DND-41 (cell line): Measurements from ENCODE around the gene SERF2.

Experiments used
- ATAC-seq: fragments of 200-7000 bp; cut with Tn5 transposase; 3 replicates; pipeline ENCODE4 v1.9.1; 2021; ENCODE audit warnings: low read depth; ENCODE audit not compliant: insufficient read depth
- DNase-seq: peaks from one replicate; pipeline ENCODE4 v3.0.0-alpha.2; 2020
- H2AFZ ChIP-seq: 2 replicates; pipeline ENCODE4 v1.6.0; 2012; ENCODE audit warnings: low read depth, low read length
- H3K27ac ChIP-seq: 2 replicates; pipeline ENCODE4 v1.5.1; 2012; ENCODE audit warnings: low read length, inconsistent platforms
- H3K27me3 ChIP-seq: fragments of 200-600 bp; sonication (generic); 2 replicates; pipeline ENCODE4 v1.6.0; 2012; ENCODE audit warnings: low read length, mild to moderate bottlenecking, inconsistent platforms; ENCODE audit not compliant: insufficient read depth, poor library complexity
- H3K36me3 ChIP-seq: 2 replicates; pipeline ENCODE4 v1.5.1; 2012; ENCODE audit warnings: low read length, inconsistent platforms; ENCODE audit not compliant: insufficient read depth
- H3K4me1 ChIP-seq: 2 replicates; pipeline ENCODE4 v1.5.1; 2012; ENCODE audit warnings: mild to moderate bottlenecking, low read length; ENCODE audit not compliant: insufficient read depth
- H3K4me2 ChIP-seq: 2 replicates; pipeline ENCODE4 v1.6.0; 2012; ENCODE audit warnings: mild to moderate bottlenecking, moderate library complexity, low read length, inconsistent platforms; ENCODE audit not compliant: insufficient read depth
- H3K4me3 ChIP-seq, 2 experiments: fragments of 200-600 bp in 1 of 2; shearing (Covaris generic) in 1 of 2; 2 replicates each; pipeline ENCODE4 v1.5.1; 2012 to 2016; ENCODE audit warnings: inconsistent platforms in 2 of 2, low read length in 2 of 2, mild to moderate bottlenecking in 2 of 2, low read depth in 1 of 2, moderate library complexity in 1 of 2
- H3K79me2 ChIP-seq: 2 replicates; pipeline ENCODE4 v1.6.0; 2012; ENCODE audit warnings: low read length, inconsistent platforms; ENCODE audit not compliant: insufficient read depth
- H3K9ac ChIP-seq: 2 replicates; pipeline ENCODE4 v1.6.0; 2012; ENCODE audit warnings: low read depth, mild to moderate bottlenecking, inconsistent platforms, low read length, moderate library complexity
- H3K9me3 ChIP-seq: 2 replicates; pipeline ENCODE4 v1.5.1; 2012; ENCODE audit warnings: low read length, moderate library complexity, mild to moderate bottlenecking, inconsistent platforms; ENCODE audit not compliant: insufficient read depth, severe bottlenecking
- H4K20me1 ChIP-seq: 2 replicates; pipeline ENCODE4 v1.6.0; 2012; ENCODE audit warnings: low read length; ENCODE audit not compliant: insufficient read depth
- CTCF ChIP-seq: IDR thresholded peaks from 2 replicates; pipeline ENCODE4 v1.5.1; 2012; ENCODE audit warnings: borderline replicate concordance, low read length, moderate library complexity, mild to moderate bottlenecking; ENCODE audit not compliant: poor library complexity, severe bottlenecking; ENCODE audit errors: extremely low read depth
- EZH2 ChIP-seq: IDR thresholded peaks from 3 replicates; pipeline ENCODE4 v1.6.1; 2012; ENCODE audit warnings: borderline replicate concordance, low read depth, mild to moderate bottlenecking, moderate library complexity, low read length, inconsistent platforms; ENCODE audit not compliant: severe bottlenecking

SERF2 gene

GRCh38 chr15:43776718-43777266 lies 15.3 kb upstream of the SERF2 start, which contains the start of gene ELL3:
Gene ELL3 (minus strand): TSS chr15:43776966. CDS start chr15:43776901, 65 bp downstream.
- DNase-seq (peak; percentile 76), ATAC-seq (peak; percentile 77)
- Histone ChIP-seq H3K27me3 (no peaks in the 10 kb centered on the region), H3K27ac (peak within 1 kb of the TSS; percentile 94), H3K9me3 (no peaks in the 10 kb centered on the region), H3K79me2 (0 out of 2 replicates have a peak, but pooled peaks cover 3% of the 10 kb centered on the region), H4K20me1 (no peaks in the 10 kb centered on the region), H3K36me3 (peaks cover 14% of the 10 kb centered on the region), H3K4me3 (peak within 1 kb of the TSS; percentile 77 to 85), H3K9ac (peak within 1 kb of the TSS; percentile 84), H3K4me1 (peaks cover 24% of the 10 kb centered on the region), H3K4me2 (peak within 1 kb of the TSS; percentile 97), H2AFZ (peak within 1 kb of the TSS; percentile 98)
- TF ChIP-seq EZH2 (no peak), CTCF (no peak)

- DNase-seq (peak; percentile 83), ATAC-seq (peak; percentile 80)
- Histone ChIP-seq H3K36me3 (peaks cover 8% of the 10 kb centered on the region; the same call in 1 of the 2 replicates), H2AFZ (peak overlapping the region; percentile 98), H3K27ac (peak overlapping the region; percentile 94), H3K79me2 (0 out of 2 replicates have a peak, but pooled peaks cover 3% of the 10 kb centered on the region), H3K4me2 (peak overlapping the region; percentile 97), H3K4me3 (peak overlapping the region; percentile 77 to 85), H3K9ac (peak overlapping the region; percentile 84), H3K27me3 (no peaks in the 10 kb centered on the region), H4K20me1 (no peaks in the 10 kb centered on the region), H3K4me1 (peaks cover 24% of the 10 kb centered on the region), H3K9me3 (no peaks in the 10 kb centered on the region)
- no peak for TF ChIP-seq EZH2
- peak; percentile 88 for TF ChIP-seq CTCF
These were observed 14.7 kb upstream of the SERF2 start for GRCh38 chr15:43777267-43777914.

GRCh38 chr15:43779016-43779415 lies 13.1 kb upstream of the SERF2 start:
- H3K36me3 ChIP-seq, result no peaks in the 10 kb centered on the region
- H3K4me2 ChIP-seq, result peak overlapping the region; percentile 12; the same call in 1 of the 2 replicates
- 0 out of 2 replicates have a peak, but pooled peaks cover 3% of the 10 kb centered on the region for H3K79me2 ChIP-seq
- no peaks in the 10 kb centered on the region for H4K20me1 ChIP-seq
- H3K9me3 ChIP-seq, result no peaks in the 10 kb centered on the region
- DNase-seq, result no peak
- peaks cover 24% of the 10 kb centered on the region for H3K4me1 ChIP-seq
- no peaks in the 10 kb centered on the region for H3K27me3 ChIP-seq
- H3K4me3 ChIP-seq, result no peak overlapping the region
- H3K27ac ChIP-seq, result no peak overlapping the region
- no peak overlapping the region for H2AFZ ChIP-seq
- no peak overlapping the region for H3K9ac ChIP-seq
- TF ChIP-seq EZH2, result no peak
- no peak for TF ChIP-seq CTCF
- ATAC-seq, result no peak
